ENCODE measurements around the gene PPIL6.

GRCh38 chr6:109484122-109484521 lies 43.7 kb upstream of the PPIL6 start:
- TF ChIP-seq POLR2A (IDR thresholded peaks at IDR 0.05) (no peak), POLR2AphosphoS5 (IDR thresholded peaks at IDR 0.05) (no peak), CTCF (IDR thresholded peaks at IDR 0.05) (no peak)

Measured in transverse colon (tissue), 4 donors.